ENCODE data around the gene ITPKB.

GRCh38 chr1:226633541-226634165 is 105.4 kb downstream of the ITPKB start:
- no peak for TF ChIP-seq CTCF (IDR thresholded peaks at IDR 0.05; ENCODE audit: low read length)
- no peak for TF ChIP-seq EZH2 (IDR thresholded peaks at IDR 0.05; ENCODE audit: borderline replicate concordance, low read length)
